NCI-H1105 treated with DMSO at 0.1 percent for 48 hours (cell line): Measurements from ENCODE around the gene SIK1.

ENCODE experiments used
- DNase-seq: peaks from one replicate; lab custom pipeline; 2025; lab: John Stamatoyannopoulos, UW

Gene SIK1

DNA sequence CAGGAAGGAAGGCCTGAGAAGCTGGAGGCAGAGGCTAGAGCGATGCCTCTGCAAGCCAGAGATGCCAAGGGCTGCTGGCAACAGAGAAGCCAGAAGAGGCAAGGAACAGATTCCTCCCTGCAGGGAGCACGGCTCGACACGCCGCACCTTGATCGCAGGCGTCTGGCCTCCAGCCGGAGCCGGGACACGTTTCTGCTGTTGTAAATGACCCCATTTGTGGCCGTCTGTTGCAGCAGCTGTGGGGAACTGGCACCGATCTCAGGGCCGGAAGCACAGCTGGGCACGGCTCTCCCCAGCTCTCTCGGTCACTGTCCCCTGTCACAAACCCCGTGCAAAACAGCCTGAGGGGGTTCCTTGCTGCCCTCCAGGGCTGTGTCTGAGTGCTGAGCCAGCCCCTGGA is 59.6 kb downstream of the SIK1 start:
- DNase-seq: no peak

DNA sequence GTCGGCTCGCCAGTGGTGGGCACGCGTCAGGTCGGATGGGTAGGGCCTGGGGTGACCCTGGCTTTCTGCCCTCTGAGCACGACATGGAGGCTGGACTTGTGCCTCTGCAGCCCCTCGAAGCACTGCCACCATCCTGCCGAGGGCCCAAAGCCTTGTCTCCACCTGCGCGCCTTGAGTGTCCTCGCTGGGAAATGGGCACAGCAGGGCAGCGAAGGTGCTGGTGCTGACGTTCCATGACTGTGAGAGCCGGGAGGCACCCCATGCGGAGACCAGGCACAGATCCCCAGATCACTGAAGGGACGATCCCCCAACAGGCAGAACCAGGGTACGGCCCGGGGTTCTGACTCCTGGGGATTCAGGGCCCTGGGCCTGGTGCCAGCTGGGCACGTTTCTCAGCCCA is 60.3 kb downstream of the SIK1 start:
- no peak for DNase-seq

DNA sequence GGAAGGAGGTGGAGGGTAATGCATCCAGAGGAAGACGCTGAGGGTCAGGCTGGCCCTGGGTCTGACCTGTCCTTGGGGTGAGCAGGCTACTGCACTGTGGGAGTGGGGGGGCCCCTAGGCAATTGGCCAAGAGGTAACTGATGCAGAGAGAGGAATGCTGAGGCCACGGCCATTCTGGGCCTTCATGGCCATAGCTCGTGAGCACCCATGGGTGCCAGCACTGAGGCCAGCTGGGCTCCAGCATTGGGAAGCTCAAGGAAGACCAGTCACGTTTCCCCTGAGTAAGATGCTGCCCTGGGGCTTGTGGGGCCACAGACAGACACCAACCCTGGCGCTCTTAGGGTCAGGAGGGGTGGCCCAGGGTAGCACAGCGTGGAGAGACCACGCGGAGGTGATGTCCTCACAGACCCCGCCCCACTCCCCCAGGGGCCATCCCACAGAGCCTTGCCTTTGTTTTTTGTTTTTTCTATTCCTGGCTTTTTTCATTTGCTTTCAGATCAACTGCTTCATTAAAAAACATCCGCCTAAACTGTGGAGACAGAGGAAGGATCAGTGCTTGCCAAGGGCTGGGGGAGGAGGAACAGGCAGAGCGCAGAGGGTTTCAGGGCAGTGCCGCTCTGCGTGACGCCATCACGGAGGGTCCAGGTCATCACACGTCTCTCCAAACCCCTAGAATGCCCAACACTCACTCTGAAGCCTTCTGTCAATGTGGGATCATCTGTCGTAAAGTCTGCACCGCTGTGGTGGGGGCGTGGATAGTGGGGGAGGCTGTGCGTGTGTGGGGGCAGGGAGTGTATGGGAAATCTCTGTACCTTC is 61.1 kb downstream of the SIK1 start:
- DNase-seq: no peak

DNA sequence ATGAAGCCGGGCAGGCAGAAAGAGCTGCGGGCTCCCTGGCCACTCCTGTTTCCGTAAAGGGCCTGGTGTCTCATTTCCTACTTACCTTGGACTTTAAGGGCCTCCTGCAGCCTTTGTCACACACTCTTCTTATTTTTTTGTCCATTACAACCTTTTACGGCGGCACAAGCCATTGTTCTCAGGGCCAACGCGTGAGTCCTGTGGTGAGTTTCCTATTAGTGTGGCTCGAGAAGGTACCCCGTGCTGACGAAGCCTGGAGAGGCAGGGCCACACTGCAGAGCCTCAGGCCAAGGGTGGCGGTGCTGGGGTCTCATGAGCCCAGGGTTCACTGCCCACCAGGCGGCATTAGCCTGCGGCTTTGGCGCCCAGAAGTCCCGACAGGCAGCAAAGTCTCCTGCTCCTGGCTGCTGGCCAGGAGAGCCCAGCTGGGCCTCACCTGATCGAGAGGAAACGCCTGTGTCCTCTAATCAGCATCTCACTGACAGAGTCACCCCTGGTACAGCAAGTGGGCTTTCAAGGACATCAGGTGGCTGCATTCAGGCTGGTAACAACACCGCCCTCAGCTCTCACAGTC is 62.0 kb downstream of the SIK1 start:
- DNase-seq: peak; percentile 91
